ENCODE results near the gene PPP5C. TPM values are rescaled to one million over a fixed set of nuclear protein-coding genes. Genes with fewer than 3 reads are reported as not detected.

The PPP5C gene
- total RNA-seq, 1 experiment from 2014 or later = 102 TPM

- Histone ChIP-seq H3K4me2 (ENCODE audit: low read length) (no peak overlapping the region), H3K9me3 (ENCODE audit: control insufficient read depth in 1 of 2, insufficient read depth in 1 of 2, low read depth in 1 of 2, low read length in 2 of 2) (no peaks in the 10 kb centered on the region), H3K4me3 (replicated peaks in 1 of 2; ENCODE audit: low read depth in 1 of 2, low read length in 2 of 2) (no peak overlapping the region), H3K27me3 (ENCODE audit: insufficient read depth, low read length) (no peaks in the 10 kb centered on the region), H2AFZ (ENCODE audit: low read depth, low read length, poor library complexity, severe bottlenecking) (no peak overlapping the region), H3K4me1 (ENCODE audit: control insufficient read depth in 1 of 2, insufficient read depth in 2 of 2, low read length in 2 of 2) (no peaks in the 10 kb centered on the region), H3K27ac (ENCODE audit: low read depth, low read length) (no peak overlapping the region), H3K79me2 (ENCODE audit: insufficient read depth, low read length) (no peaks in the 10 kb centered on the region), H3K9ac (ENCODE audit: low read length) (no peak overlapping the region), H3K36me3 (ENCODE audit: control insufficient read depth in 1 of 2, insufficient read depth in 2 of 2, low read length in 2 of 2) (no peaks in the 10 kb centered on the region), H3K9me2 (ENCODE audit: insufficient read depth) (no peaks in the 10 kb centered on the region), H4K20me1 (ENCODE audit: insufficient read depth) (no peaks in the 10 kb centered on the region)
- DNase-seq (ENCODE audit: low read depth, low spot score) (no peak), ATAC-seq (no peak)
- intact Hi-C loops (cut with micrococcal nuclease) = no loop called here
- TF ChIP-seq EGR1 (IDR thresholded peaks at IDR 0.05; ENCODE audit: low read depth) (no peak), CEBPB (IDR thresholded peaks at IDR 0.05; ENCODE audit: low read depth) (no peak), FOSL1 (IDR thresholded peaks at IDR 0.05; ENCODE audit: low read depth) (no peak), JUND (IDR thresholded peaks at IDR 0.05) (no peak), POLR2A (IDR thresholded peaks at IDR 0.05; ENCODE audit: borderline replicate concordance, extremely low read depth, insufficient read depth, insufficient read length) (no peak), CBX3 (IDR thresholded peaks at IDR 0.05; ENCODE audit: low read depth) (no peak), YY1 (IDR thresholded peaks at IDR 0.05; ENCODE audit: extremely low read depth, insufficient replicate concordance, low read depth, low read length) (no peak), ZBTB33 (IDR thresholded peaks at IDR 0.05; ENCODE audit: extremely low read depth, insufficient replicate concordance, low read length) (no peak), EZH2 (IDR thresholded peaks at IDR 0.05) (no peak), MAX (IDR thresholded peaks at IDR 0.05) (no peak), EZH2phosphoT487 (IDR thresholded peaks at IDR 0.05; ENCODE audit: borderline replicate concordance) (no peak), SP1 (IDR thresholded peaks at IDR 0.05; ENCODE audit: low read depth) (no peak), TCF7L2 (IDR thresholded peaks at IDR 0.05; ENCODE audit: borderline replicate concordance, extremely low read depth, insufficient read depth, insufficient read length) (no peak), SRF (IDR thresholded peaks at IDR 0.05; ENCODE audit: low read depth) (no peak), ZFX (IDR thresholded peaks at IDR 0.05) (no peak), RAD21 (IDR thresholded peaks at IDR 0.05; ENCODE audit: low read depth) (no peak)
- BruUV-seq (replicated peaks) = no TSS peak
- ChIA-PET POLR2A (no interaction called here), RAD21 (ENCODE audit: low non-redundant PET in 1 of 2, low total read pairs in 2 of 2, uncharacterized antibody in 2 of 2, unreplicated experiment in 2 of 2) (no interaction called here), CTCF (no interaction called here)
Observed at GRCh38 chr19:46406976-46407375, 60.1 kb downstream of the PPP5C start.

Data from HCT116 (cell line).